NCI-H526 (cell line): ENCODE results near the gene NKD1.

Experiments
- DNase-seq, 2 experiments: peaks; one replicate each; lab custom pipeline; 2025; lab: John Stamatoyannopoulos, UW

NKD1 gene

DNA sequence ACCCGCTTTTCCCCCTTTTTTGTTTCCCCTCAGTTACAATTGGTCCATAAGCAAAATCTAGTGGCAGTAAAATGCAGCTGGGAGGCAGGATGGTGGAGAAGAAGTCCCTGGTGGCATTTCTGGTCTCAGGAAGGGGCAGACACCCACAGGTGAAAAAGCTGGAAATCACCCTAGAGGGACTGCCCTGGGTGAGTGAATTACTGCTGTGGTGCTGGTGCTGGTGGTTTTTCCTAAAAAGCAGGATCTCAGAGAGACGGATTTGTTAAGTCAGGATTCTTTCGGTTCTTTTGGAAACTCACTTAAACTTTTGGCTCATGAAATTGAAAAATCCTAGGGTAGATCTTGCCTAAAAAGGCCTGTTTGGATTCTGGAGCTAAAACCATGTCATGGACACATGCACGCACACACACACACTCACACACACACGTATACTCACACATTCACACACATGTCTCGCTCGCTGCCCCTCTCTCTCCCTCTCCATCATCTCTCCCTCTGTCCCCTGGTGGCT lies 65.8 kb downstream of the NKD1 start:
- no peak for DNase-seq

DNA sequence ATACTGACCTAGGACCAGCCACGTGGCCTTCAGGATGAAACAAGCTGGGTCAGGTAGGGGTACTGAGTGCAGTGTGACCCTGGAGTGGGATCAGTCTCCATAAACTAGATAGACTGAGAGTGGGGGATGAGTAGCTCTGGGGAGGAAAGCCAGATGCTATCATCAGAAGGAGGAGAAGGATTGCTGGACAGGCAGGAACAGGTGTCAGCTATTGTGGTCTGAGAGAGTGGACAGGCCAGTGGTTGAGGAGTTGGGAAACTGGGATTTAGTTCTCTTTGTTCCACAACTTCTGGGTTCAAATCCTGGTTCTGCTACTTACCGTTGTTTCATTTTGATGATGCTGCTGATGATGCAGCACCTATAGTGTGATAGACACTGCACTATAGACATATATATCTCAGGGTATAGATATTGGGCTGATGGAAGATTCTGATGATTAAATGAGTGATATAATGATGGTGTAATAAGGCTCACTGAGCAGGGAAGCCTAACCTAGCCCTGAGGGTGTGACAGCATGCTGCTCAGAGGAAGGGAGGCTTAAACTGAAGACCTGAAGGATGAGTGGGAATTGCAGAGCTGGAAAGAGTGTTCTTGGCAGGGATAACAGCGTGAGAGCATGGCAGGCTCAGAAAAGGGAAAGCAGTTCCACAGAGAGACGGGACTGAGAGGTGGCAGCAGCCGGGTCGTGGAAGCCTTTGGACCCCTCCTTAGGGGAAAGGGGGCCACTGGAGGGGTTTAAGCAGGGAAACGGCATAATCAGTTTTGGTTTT lies 66.9 kb downstream of the NKD1 start:
- no peak for DNase-seq

GRCh38 chr16:50615891-50616290 lies 67.7 kb downstream of the NKD1 start:
- no peak for DNase-seq

DNA sequence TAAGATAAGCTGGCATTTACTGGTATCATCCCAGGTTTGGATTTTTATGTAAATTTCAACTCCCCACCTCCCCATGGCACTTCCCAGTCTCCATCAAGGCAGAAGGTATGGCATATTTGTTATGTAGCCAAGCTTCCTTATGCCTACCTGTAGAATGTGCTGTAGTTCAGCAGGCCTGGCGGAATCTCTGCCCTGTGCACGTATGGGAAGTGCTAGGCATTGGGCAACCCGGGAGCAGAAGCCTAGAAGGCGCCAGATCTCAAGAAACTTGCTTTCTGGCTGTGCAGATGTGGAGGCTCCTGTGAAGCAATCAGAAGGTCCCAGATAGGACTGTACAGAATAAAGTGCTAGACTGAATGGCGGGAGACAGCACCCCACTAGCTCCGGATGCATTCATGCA lies 68.2 kb downstream of the NKD1 start:
- no peak for DNase-seq

GRCh38 chr16:50616883-50617645 lies 68.9 kb downstream of the NKD1 start:
- no peak for DNase-seq

GRCh38 chr16:50617646-50618184 lies 69.5 kb downstream of the NKD1 start:
- DNase-seq = no peak

- DNase-seq = no peak
These were observed 70.2 kb downstream of the NKD1 start for GRCh38 chr16:50618238-50618918.

DNA sequence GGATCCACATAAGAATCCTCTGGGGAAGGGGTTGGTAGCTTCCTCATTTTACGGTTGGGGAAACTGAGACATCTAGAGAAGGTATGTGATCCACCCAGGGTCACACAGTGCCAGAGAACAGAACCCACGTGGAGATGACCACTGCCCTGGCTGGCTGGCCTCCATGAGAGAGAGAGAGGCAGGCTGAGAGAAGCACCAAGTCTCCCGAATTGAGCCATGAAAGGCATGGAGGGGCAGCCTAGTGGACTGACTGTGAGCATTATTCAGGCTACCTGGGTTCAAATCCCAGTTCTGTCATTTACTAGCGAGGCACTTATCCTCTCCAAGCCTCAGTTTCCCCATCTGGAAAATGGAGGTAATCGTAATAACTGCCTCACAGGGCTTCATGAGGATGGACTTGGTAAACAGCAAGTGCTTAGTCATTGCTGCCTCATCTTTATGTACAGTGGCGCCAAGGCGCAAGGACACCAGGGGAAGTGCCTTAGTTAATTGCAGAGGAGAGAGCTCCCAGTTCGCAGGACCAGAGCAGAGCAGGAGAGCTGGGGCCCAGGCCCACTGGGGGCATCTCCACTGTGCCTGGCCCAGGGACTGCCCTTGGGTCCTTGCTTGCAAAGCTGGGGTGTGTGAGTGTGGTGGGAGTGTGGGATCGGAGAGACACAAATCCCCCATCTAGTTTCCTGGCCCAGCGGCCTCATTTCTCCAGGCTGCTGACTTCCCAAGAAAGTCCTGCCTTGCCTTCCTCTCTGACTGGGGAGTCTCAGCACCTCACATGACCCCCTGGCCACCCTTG lies 71.7 kb downstream of the NKD1 start:
- no peak for DNase-seq

DNA sequence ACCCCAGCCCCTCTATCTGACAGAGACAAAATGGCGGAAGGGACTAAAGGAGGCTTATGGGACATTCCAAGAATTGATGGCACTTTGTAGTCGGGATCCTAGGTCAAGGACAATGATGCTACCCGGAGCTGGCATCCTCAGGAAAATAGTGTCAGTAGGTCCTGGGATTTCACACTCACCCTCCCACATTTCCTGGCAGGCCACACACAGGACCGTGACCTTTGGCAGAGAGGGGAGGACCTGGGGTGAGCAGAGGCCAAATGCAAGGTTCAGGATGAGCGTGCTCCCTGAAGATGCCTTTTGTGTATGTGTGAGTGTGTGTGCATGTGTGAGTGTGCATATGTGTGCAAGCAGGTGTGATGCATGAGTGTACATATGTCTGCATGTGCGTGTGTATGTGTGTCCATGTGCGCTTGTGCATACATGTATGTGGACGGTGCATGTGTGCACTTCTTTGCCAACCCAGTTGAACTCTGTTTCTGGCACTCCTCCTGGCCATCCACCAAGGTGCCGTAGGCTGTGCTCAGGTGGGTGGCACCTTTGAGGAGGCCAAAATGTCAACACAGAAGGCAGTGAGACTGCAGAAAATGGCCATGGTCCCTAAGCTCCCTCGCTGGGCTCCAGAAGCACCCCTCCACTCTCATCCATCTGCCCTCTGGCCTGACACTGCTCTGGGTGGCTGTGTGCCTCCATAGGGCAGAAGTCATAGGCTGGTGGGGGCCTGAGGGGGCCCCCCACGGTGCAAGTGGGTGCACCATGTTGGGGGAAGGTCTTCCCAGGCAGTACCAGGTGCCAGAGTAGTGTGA lies 72.7 kb downstream of the NKD1 start:
- no peak for DNase-seq

- no peak for DNase-seq
These were observed 73.2 kb downstream of the NKD1 start for GRCh38 chr16:50621452-50621792.

GRCh38 chr16:50622029-50622428 lies 73.8 kb downstream of the NKD1 start:
- DNase-seq = no peak

DNA sequence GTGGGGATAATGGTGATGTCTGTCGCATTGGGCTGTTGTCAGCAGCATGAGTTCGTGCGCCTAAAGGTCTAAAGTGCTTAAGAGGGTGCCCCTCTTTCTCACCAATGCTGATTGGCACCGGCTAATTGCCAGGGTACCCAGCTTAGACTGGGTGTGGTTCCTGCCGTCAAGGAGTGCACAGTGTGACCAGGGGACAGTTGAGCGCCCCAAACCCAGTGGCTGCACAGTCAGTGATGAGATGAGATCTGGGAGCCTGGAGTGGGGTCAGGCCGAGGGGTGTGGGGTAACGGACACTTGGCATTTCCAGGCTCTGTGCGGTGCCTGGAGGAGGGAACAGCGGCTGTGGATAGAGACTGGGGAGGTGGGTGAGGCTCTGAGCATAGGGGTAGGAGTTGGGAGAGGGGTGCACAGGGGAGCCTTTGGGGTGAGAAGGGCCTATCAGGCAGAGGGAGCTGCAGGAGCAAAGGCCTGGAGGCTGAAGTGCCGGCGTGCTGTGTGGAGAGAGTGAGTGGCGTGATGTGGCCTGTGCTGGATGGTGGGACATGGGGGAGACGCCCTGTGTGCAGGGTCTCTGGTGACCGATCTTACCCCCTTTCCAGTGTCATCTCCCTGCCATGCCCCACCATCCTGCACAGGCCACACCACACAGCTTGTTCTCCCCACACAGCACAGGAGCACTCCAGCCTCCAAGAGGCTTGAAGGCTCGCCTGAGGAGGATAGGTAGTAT lies 74.6 kb downstream of the NKD1 start:
- DNase-seq = no peak

- no peak for DNase-seq
These were observed 76.3 kb downstream of the NKD1 start for GRCh38 chr16:50624449-50624970.

DNA sequence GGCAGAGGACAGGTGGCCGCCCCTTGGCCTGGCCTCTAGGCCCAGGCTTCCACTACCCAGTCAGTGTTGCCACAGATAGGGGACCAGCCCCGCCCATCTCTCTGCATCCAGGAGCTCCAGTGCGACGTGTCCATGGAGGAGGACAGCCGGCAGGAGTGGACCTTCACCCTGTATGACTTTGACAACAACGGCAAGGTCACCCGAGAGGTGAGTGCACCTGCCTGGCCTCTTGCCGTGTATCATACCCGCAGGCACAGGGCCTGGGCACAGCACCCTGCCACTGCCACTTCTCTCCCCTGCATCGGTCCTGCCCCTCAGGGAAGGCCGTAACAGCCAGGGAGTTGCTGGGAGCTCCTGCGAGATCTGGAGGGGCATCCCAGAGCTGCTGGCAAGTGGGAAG lies 77.2 kb downstream of the NKD1 start:
- DNase-seq = no peak

DNA sequence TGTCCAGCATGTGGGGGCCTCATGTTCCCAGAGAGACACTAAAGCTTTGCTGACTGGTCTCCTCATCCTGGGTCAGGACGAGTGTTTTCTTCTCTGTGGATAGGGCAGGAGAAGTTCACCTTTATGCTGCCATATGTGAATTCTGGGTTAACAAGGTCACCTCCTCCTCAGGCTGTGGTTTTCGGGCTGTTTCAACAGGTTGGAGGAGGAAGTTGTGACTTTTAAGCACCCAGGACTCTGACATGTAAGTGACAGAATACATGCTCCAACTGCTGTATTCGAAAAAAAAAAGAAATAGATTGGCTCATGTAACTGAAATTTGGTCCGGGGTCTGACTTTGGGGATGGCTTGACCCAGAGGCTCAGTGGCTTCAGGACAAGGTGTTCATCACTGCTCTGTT lies 78.7 kb downstream of the NKD1 start:
- DNase-seq = no peak

DNA sequence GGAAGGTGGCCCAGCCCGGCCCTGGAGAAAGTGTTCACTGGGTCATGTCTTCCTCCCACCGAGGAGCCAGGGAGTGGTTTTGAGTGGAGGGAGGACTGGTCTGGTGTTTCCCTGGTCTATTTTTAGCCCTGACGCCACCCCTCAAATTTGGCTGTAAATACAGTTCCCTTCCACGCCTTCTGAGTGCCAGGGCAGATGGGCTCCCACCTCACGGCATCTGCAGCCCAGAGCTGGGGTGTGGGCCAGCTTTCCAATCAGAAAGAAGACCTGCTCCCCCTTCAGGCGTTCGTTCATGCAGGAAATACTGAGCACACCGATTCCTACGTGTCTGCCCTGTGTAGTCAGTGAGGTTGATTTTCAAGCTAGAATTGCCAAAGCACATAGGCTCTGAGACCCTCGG lies 79.2 kb downstream of the NKD1 start:
- DNase-seq = peak in 1 of 2 experiments; percentile 15

- DNase-seq = no peak
These were observed 80.1 kb downstream of the NKD1 start for GRCh38 chr16:50628156-50628802.

GRCh38 chr16:50629334-50629733 lies 81.1 kb downstream of the NKD1 start:
- no peak for DNase-seq

DNA sequence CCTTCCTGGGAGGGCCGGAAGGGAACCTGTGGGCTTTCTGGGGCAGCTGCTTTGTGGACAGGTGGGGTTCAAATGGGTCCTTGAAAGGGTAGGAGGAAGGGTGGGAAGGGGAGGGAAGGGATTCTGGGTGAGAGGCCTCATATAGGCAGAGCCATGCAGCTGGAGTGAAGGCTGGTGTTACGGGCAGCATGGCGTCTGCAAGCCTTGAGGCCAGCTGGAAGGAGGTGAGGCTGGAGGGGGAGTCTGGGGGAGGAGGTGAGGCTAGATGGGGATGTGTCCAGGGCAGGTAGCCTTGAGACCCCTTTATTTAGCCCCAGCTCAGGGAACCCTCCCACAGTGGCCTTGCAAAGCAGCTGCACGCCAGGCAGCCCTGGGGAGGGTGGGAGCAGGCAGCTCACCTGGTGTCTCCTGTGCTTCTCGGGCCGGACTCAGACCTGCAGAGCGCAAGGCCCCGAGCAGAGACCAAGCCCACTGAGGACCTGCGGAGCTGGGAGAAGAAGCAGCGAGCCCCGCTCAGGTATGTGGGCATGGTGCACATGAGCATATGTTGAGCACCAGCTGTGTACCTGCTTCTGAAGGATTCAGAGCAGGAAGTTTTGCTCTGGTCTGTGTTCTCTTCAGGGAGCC lies 82.3 kb downstream of the NKD1 start:
- no peak for DNase-seq
